ENCODE results near the gene COPB2. TPM values are rescaled to one million over a fixed set of nuclear protein-coding genes. Genes with fewer than 3 reads are reported as not detected.

COPB2 gene
- total and polyA plus RNA-seq, 2 donors (not counting 1 experiment from before 2014, with no cell fraction given) = 15.9 to 75.4 TPM

- no peak overlapping the region for H3K4me3 ChIP-seq (ENCODE audit: control extremely low read depth in 1 of 5, extremely low read depth in 1 of 5, insufficient read depth in 1 of 5, low read depth in 2 of 5, low read length in 4 of 5)
- DNase-seq = no peak
- TF ChIP-seq EZH2 (IDR thresholded peaks at IDR 0.05; ENCODE audit: borderline replicate concordance, insufficient read depth, low read depth, low read length, poor library complexity, severe bottlenecking) (no peak), CTCF (IDR thresholded peaks at IDR 0.05) (no peak)
- POLR2A ChIA-PET = no interaction called here
- CTCF ChIA-PET = no interaction called here
- Mint-ChIP-seq H3K27ac (no peak overlapping the region), H3K4me3 (no peak overlapping the region), H3K9me3 (ENCODE audit: insufficient read depth) (no peaks in the 10 kb centered on the region), H3K27me3 (peaks cover 27% of the 10 kb centered on the region), H3K4me1 (no peaks in the 10 kb centered on the region)
- H3K79me2 ChIP-seq (ENCODE audit: control insufficient read depth, insufficient read depth, low read length) = no peaks in the 10 kb centered on the region
- H3K4me2 ChIP-seq (replicated peaks; ENCODE audit: low read depth, low read length, poor library complexity, severe bottlenecking) = no peak overlapping the region
- H3K27me3 ChIP-seq (replicated peaks in 1 of 4; ENCODE audit: control extremely low read depth in 1 of 4, control insufficient read depth in 3 of 4, insufficient read depth in 4 of 4, low read length in 3 of 4) = peaks cover 0 to 2% (median 0%) of the 10 kb centered on the region in 4 experiments
- no peaks in the 10 kb centered on the region for H3K4me1 ChIP-seq (ENCODE audit: control insufficient read depth in 2 of 2, insufficient read depth in 2 of 2, low read length in 2 of 2)
- no peaks in the 10 kb centered on the region for H3K36me3 ChIP-seq (replicated peaks in 1 of 2; ENCODE audit: control extremely low read depth in 1 of 2, control insufficient read depth in 1 of 2, extremely low read depth in 1 of 2, insufficient read depth in 2 of 2, low read length in 1 of 2)
- no peak overlapping the region for H2AFZ ChIP-seq (ENCODE audit: insufficient read depth, low read depth, low read length, poor library complexity, severe bottlenecking)
- H3K27ac ChIP-seq (ENCODE audit: low read length in 2 of 2) = no peak overlapping the region
- 59% methylated on average over 3 of the region's 5 CpGs for WGBS (ENCODE audit: insufficient coverage)
- intact Hi-C loops (cut with micrococcal nuclease) = no loop called here
- no peaks in the 10 kb centered on the region for H3K9me3 ChIP-seq (ENCODE audit: control extremely low read depth in 1 of 3, control insufficient read depth in 2 of 3, insufficient read depth in 1 of 3, low read length in 2 of 3)
- no peaks in the 10 kb centered on the region for H4K20me1 ChIP-seq (ENCODE audit: control insufficient read depth, insufficient read depth, low read length, poor library complexity, severe bottlenecking)
- ATAC-seq (ENCODE audit: low read depth) = no peak
- H3K9ac ChIP-seq (ENCODE audit: low read length) = no peak overlapping the region
These were observed 67.1 kb downstream of the COPB2 start for GRCh38 chr3:139322346-139322745.

GRCh38 chr3:139320551-139321309 lies 68.7 kb downstream of the COPB2 start:
- TF ChIP-seq CTCF (IDR thresholded peaks at IDR 0.05) (no peak), EZH2 (IDR thresholded peaks at IDR 0.05; ENCODE audit: borderline replicate concordance, insufficient read depth, low read depth, low read length, poor library complexity, severe bottlenecking) (no peak)
- no peaks in the 10 kb centered on the region for H3K4me1 ChIP-seq (ENCODE audit: control insufficient read depth in 2 of 2, insufficient read depth in 2 of 2, low read length in 2 of 2)
- no peaks in the 10 kb centered on the region for H3K79me2 ChIP-seq (ENCODE audit: control insufficient read depth, insufficient read depth, low read length)
- CTCF ChIA-PET = no interaction called here
- H3K27ac ChIP-seq (ENCODE audit: low read length in 2 of 2) = no peak overlapping the region
- H4K20me1 ChIP-seq (ENCODE audit: control insufficient read depth, insufficient read depth, low read length, poor library complexity, severe bottlenecking) = no peaks in the 10 kb centered on the region
- no peak overlapping the region for H3K4me3 Mint-ChIP-seq
- H3K9ac ChIP-seq (ENCODE audit: low read length) = no peak overlapping the region
- peaks cover 39% of the 10 kb centered on the region for H3K27me3 Mint-ChIP-seq
- no peak overlapping the region for H3K4me3 ChIP-seq (ENCODE audit: control extremely low read depth in 1 of 5, extremely low read depth in 1 of 5, insufficient read depth in 1 of 5, low read depth in 2 of 5, low read length in 4 of 5)
- no peak overlapping the region for H3K4me2 ChIP-seq (replicated peaks; ENCODE audit: low read depth, low read length, poor library complexity, severe bottlenecking)
- POLR2A ChIA-PET = no interaction called here
- WGBS (ENCODE audit: insufficient coverage) = 81% methylated on average over 3 of the region's 8 CpGs
- DNase-seq (no peak), ATAC-seq (ENCODE audit: low read depth) (no peak)
- H3K9me3 Mint-ChIP-seq (ENCODE audit: insufficient read depth) = no peaks in the 10 kb centered on the region
- no peaks in the 10 kb centered on the region for H3K9me3 ChIP-seq (ENCODE audit: control extremely low read depth in 1 of 3, control insufficient read depth in 2 of 3, insufficient read depth in 1 of 3, low read length in 2 of 3)
- intact Hi-C loops (cut with micrococcal nuclease) = no loop called here
- H3K4me1 Mint-ChIP-seq = no peaks in the 10 kb centered on the region
- H2AFZ ChIP-seq (ENCODE audit: insufficient read depth, low read depth, low read length, poor library complexity, severe bottlenecking) = no peak overlapping the region
- H3K27me3 ChIP-seq (replicated peaks in 1 of 4; ENCODE audit: control extremely low read depth in 1 of 4, control insufficient read depth in 3 of 4, insufficient read depth in 4 of 4, low read length in 3 of 4) = peaks cover 0 to 2% (median 0%) of the 10 kb centered on the region in 4 experiments
- H3K27ac Mint-ChIP-seq = no peak overlapping the region
- H3K36me3 ChIP-seq (replicated peaks in 1 of 2; ENCODE audit: control extremely low read depth in 1 of 2, control insufficient read depth in 1 of 2, extremely low read depth in 1 of 2, insufficient read depth in 2 of 2, low read length in 1 of 2) = no peaks in the 10 kb centered on the region

All from B cell (primary cell).